Coronary artery (tissue), 2 donors: ENCODE data around the gene JARID2.

Experiments used
- DNase-seq: peaks from one replicate; pipeline ENCODE4 v3.0.0-alpha.2; 2017; ENCODE audit warnings: low spot score
- H3K27ac ChIP-seq, 2 donors: fragments of 200-600 bp; sonication (generic); one replicate each; pipeline ENCODE4 v1.5.1; 2016 to 2019
- H3K4me3 ChIP-seq: fragments of 200-600 bp; sonication (generic); 2 replicates; pipeline ENCODE4 v1.5.1; 2016; ENCODE audit warnings: mild to moderate bottlenecking, moderate library complexity
- CTCF ChIP-seq: fragments of 200-600 bp; sonication (generic); IDR thresholded peaks from one replicate; pipeline ENCODE4 v1.5.1; 2019; ENCODE audit warnings: antibody characterized with exemption

JARID2 gene

GRCh38 chr6:15484140-15484539, 238.3 kb downstream of the JARID2 start:
- no peak for DNase-seq
- H3K4me3 ChIP-seq = no peak overlapping the region
- H3K27ac ChIP-seq = no peak overlapping the region
- TF ChIP-seq CTCF = no peak

- H3K27ac ChIP-seq = no peak overlapping the region
- TF ChIP-seq CTCF = no peak
- H3K4me3 ChIP-seq = no peak overlapping the region
- no peak for DNase-seq
Measured at GRCh38 chr6:15484821-15485220, 239.0 kb downstream of the JARID2 start.

DNA sequence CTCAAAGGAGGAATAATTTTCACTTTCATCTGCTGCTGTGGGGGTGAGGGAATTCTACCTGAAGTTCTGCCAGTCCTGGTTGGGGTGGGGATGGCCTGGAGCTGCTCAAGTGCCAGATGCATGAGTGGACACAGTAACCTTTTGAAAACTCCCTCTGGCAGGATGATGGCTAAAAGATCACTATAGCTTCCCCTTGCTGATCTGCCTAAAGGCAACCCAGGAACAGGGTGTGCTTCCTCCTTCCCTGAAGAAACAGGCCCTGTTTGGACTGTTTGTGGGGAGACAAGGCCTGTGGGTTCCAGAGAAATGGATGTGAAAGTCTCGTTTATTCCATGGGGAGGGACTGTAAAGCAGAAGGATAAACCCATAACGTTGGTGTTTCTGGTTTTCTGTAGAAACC, 240.1 kb downstream of the JARID2 start:
- DNase-seq = no peak
- no peak overlapping the region for H3K4me3 ChIP-seq
- no peak overlapping the region for H3K27ac ChIP-seq
- no peak for TF ChIP-seq CTCF

- no peak for DNase-seq
- Histone ChIP-seq H3K27ac (no peak overlapping the region), H3K4me3 (no peak overlapping the region)
- no peak for TF ChIP-seq CTCF
Measured at GRCh38 chr6:15487262-15487661, 241.4 kb downstream of the JARID2 start.

- Histone ChIP-seq H3K4me3 (no peak overlapping the region), H3K27ac (no peak overlapping the region)
- TF ChIP-seq CTCF = no peak
- no peak for DNase-seq
Measured at GRCh38 chr6:15489261-15489962, 243.5 kb downstream of the JARID2 start.

GRCh38 chr6:15490242-15491100, 244.6 kb downstream of the JARID2 start:
- DNase-seq = no peak
- Histone ChIP-seq H3K27ac (no peak overlapping the region), H3K4me3 (no peak overlapping the region)
- no peak for TF ChIP-seq CTCF
